Measurements from ENCODE around the gene PPP4R1.
A peak's percentile ranks its signal among the peaks of the same experiment; 100 is the strongest.

PPP4R1 gene

DNA sequence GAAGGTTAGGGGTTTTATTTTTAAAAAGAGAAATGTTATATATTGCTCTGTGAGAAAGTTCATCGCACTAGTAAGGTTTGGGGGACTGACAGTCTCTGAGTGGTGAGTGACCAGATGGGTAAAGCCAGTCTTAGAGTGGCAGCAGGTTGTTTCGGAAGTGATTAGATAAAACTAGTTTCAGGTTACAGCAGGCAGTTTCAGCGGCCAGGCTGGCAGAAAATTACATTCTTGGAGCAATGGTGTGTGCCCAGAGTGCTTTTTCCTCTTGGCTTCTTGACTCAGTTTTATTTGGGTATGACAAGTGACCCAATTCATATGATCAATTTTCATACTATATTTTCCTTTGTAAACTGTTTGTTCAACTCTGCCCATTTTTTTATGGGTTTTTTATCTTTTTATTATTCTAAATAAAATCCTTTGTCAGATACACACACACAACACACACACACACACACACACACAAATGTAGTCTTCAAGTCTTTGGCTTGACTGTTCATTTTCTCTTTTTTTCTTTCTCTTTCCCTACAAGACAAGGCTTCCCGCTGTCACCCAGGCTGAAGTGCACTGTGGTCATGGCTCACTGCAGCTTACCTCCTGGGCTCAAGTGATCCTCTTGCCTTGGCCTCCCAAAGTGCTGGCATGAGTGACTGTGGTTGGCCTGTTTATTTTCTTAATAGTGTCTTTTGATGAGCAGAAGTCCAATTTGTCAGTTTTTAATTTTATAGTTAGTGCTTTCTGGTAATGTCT, 108.1 kb downstream of the PPP4R1 start:
- no peak for TF ChIP-seq CTCF (conservative IDR thresholded peaks at IDR 0.05)
- H3K27ac ChIP-seq = peak overlapping the region; percentile 77

All from VCaP (cell line).